Common myeloid progenitor, CD34-positive (primary cell): ENCODE measurements around the gene FKBP1A.

Experiments used
- CTCF ChIA-PET: fragments of 350-600 bp; sonication (Branson Sonifier 250); formaldehyde crosslinking; loops from one replicate; lab custom pipeline; 2021; ENCODE audit warnings: antibody characterized with exemption; lab: Charles Lee
- POLR2A ChIA-PET: fragments of 350-600 bp; sonication (Branson Sonifier 250); formaldehyde crosslinking; loops from one replicate; lab custom pipeline; 2021; ENCODE audit warnings: antibody characterized with exemption; lab: Charles Lee
- DNase-seq, 3 donors: peaks; one replicate each; pipeline versions ENCODE4 v3.0.0 to v3.0.0-alpha.2; 2013
- H3K27ac ChIP-seq, 2 experiments: 1 replicate in 1 of 2; 2 replicates in 1 of 2; pipeline ENCODE4 v1.7.0; 2013; ENCODE audit warnings: inconsistent platforms in 2 of 2, low read length in 2 of 2, mild to moderate bottlenecking in 2 of 2, low read depth in 1 of 2, moderate library complexity in 1 of 2; ENCODE audit not compliant: severe bottlenecking in 2 of 2, insufficient read depth in 1 of 2, poor library complexity in 1 of 2
- H3K27me3 ChIP-seq, 5 experiments: replicated peaks in 2 of 5; 1 replicate in 3 of 5; 2 replicates in 2 of 5; pipeline versions ENCODE4 v1.6.1 to v1.7.0; 2013; ENCODE audit warnings: low read length in 4 of 5, mild to moderate bottlenecking in 2 of 5, moderate library complexity in 2 of 5, inconsistent platforms in 1 of 5; ENCODE audit not compliant: insufficient read depth in 5 of 5, control insufficient read depth in 4 of 5
- H3K36me3 ChIP-seq, 4 experiments: 1 replicate in 2 of 4; 2 replicates in 2 of 4; pipeline versions ENCODE4 v1.6.1 to v1.7.0; 2013; ENCODE audit warnings: low read length in 3 of 4, control low read depth in 1 of 4, mild to moderate bottlenecking in 1 of 4; ENCODE audit not compliant: control insufficient read depth in 4 of 4, insufficient read depth in 4 of 4
- H3K4me1 ChIP-seq, 4 experiments: 1 replicate in 3 of 4; 2 replicates in 1 of 4; pipeline versions ENCODE4 v1.6.1 to v1.7.1; 2013; ENCODE audit warnings: low read length in 3 of 4, mild to moderate bottlenecking in 3 of 4, control low read depth in 1 of 4, inconsistent platforms in 1 of 4, moderate library complexity in 1 of 4; ENCODE audit not compliant: control insufficient read depth in 4 of 4, insufficient read depth in 4 of 4; ENCODE audit errors: control extremely low read depth in 1 of 4
- H3K4me3 ChIP-seq, 7 experiments: 1 replicate in 4 of 7; 2 replicates in 3 of 7; pipeline versions ENCODE4 v1.5.1 to v1.7.0; 2013; ENCODE audit warnings: mild to moderate bottlenecking in 7 of 7, low read length in 6 of 7, moderate library complexity in 6 of 7, inconsistent platforms in 2 of 7, low read depth in 2 of 7, control low read depth in 1 of 7; ENCODE audit not compliant: insufficient read depth in 4 of 7, control insufficient read depth in 1 of 7; ENCODE audit errors: extremely low read depth in 1 of 7
- H3K9me3 ChIP-seq, 5 experiments: 1 replicate in 4 of 5; 2 replicates in 1 of 5; pipeline versions ENCODE4 v1.6.1 to v1.7.1; 2013; ENCODE audit warnings: low read length in 4 of 5, mild to moderate bottlenecking in 2 of 5, inconsistent platforms in 1 of 5, low read depth in 1 of 5, moderate library complexity in 1 of 5; ENCODE audit not compliant: control insufficient read depth in 4 of 5, insufficient read depth in 2 of 5; ENCODE audit errors: control extremely low read depth in 1 of 5
- WGBS: methylation state at CpG from one replicate; pipeline ENCODE4 v1.1.5; 2013; ENCODE audit not compliant: insufficient coverage; 5-methylcytosine and 5-hydroxymethylcytosine counted together

Gene FKBP1A

GRCh38 chr20:1373036-1373435 is 19.8 kb downstream of the FKBP1A start:
- POLR2A ChIA-PET: interaction anchor here (1.0 kb wide), 1 partner anchor 62 kb away, joined by 4 read pairs; no protein-coding TSS in a partner anchor
- no peaks in the 10 kb centered on the region for H3K9me3 ChIP-seq
- CTCF ChIA-PET: interaction anchor here (1.2 to 1.4 kb wide), 2 partner anchors 64 to 65 kb away, joined by 3 to 4 read pairs; no protein-coding TSS in a partner anchor
- H3K36me3 ChIP-seq: peaks cover 7 to 55% (median 46%) of the 10 kb centered on the region in 4 experiments
- no peak overlapping the region for H3K4me3 ChIP-seq
- no peaks in the 10 kb centered on the region for H3K27me3 ChIP-seq
- peaks cover 24 to 52% (median 31%) of the 10 kb centered on the region in 4 experiments for H3K4me1 ChIP-seq
- H3K27ac ChIP-seq: no peak overlapping the region
- DNase-seq: no peak
- no CpG with 5 or more reads among the region's 3 CpGs for WGBS

- CTCF ChIA-PET: interaction anchor here (0.8 to 2.7 kb wide), 7 partner anchors 8 to 102 kb away, joined by 3 to 9 read pairs (median 4); no protein-coding TSS in a partner anchor
Measured at GRCh38 chr20:1371830-1372539, 20.9 kb downstream of the FKBP1A start.

GRCh38 chr20:1371202-1371782 is 21.6 kb downstream of the FKBP1A start:
- peaks cover 10 to 37% (median 15%) of the 10 kb centered on the region in 4 experiments for H3K4me1 ChIP-seq
- no peak overlapping the region for H3K4me3 ChIP-seq
- no peak overlapping the region for H3K27ac ChIP-seq
- CTCF ChIA-PET: interaction anchor here (0.8 to 2.7 kb wide), 5 partner anchors 8 to 103 kb away, joined by 3 to 9 read pairs (median 5); no protein-coding TSS in a partner anchor
- 66% methylated on average over 3 of the region's 3 CpGs for WGBS
- POLR2A ChIA-PET: no interaction called here
- H3K9me3 ChIP-seq: no peaks in the 10 kb centered on the region
- no peak for DNase-seq
- H3K27me3 ChIP-seq: no peaks in the 10 kb centered on the region
- H3K36me3 ChIP-seq: peaks cover 10 to 61% (median 51%) of the 10 kb centered on the region in 4 experiments

More at GRCh38 chr20:1371830-1372539, 20.9 kb downstream of the FKBP1A start:
- Histone ChIP-seq H3K27me3 (no peaks in the 10 kb centered on the region), H3K36me3 (peaks cover 10 to 61% (median 51%) of the 10 kb centered on the region in 4 experiments), H3K4me1 (peaks cover 14 to 41% (median 20%) of the 10 kb centered on the region in 4 experiments), H3K27ac (no peak overlapping the region), H3K9me3 (no peaks in the 10 kb centered on the region), H3K4me3 (no peak overlapping the region)
- POLR2A ChIA-PET: no interaction called here
- WGBS: 100% methylated on average over 2 of the region's 5 CpGs
- no peak for DNase-seq

- Histone ChIP-seq H3K27ac (no peak overlapping the region), H3K4me3 (no peak overlapping the region), H3K9me3 (no peaks in the 10 kb centered on the region), H3K27me3 (no peaks in the 10 kb centered on the region), H3K4me1 (peaks cover 4 to 30% (median 9%) of the 10 kb centered on the region in 4 experiments), H3K36me3 (peaks cover 10 to 64% (median 53%) of the 10 kb centered on the region in 4 experiments)
- CTCF ChIA-PET: interaction anchor here (1.2 to 2.7 kb wide), 3 partner anchors 9 to 140 kb away, joined by 3 to 9 read pairs (median 7); no protein-coding TSS in a partner anchor
- 62% methylated on average over 2 of the region's 2 CpGs for WGBS
- no peak for DNase-seq
- POLR2A ChIA-PET: no interaction called here
Measured at GRCh38 chr20:1370548-1371110, 22.2 kb downstream of the FKBP1A start.

GRCh38 chr20:1369970-1370369 is 22.9 kb downstream of the FKBP1A start:
- no peak for DNase-seq
- H3K27ac ChIP-seq: no peak overlapping the region
- CTCF ChIA-PET: interaction anchor here (0.6 to 2.7 kb wide), 4 partner anchors 10 to 140 kb away, joined by 3 to 9 read pairs (median 5); no protein-coding TSS in a partner anchor
- no peaks in the 10 kb centered on the region for H3K9me3 ChIP-seq
- POLR2A ChIA-PET: no interaction called here
- H3K4me3 ChIP-seq: no peak overlapping the region
- peaks cover 10 to 70% (median 56%) of the 10 kb centered on the region in 4 experiments for H3K36me3 ChIP-seq
- peaks cover 0 to 24% (median 4%) of the 10 kb centered on the region in 4 experiments for H3K4me1 ChIP-seq
- WGBS: 76% methylated on average over 2 of the region's 3 CpGs
- H3K27me3 ChIP-seq: no peaks in the 10 kb centered on the region

- no peak overlapping the region for H3K27ac ChIP-seq
- H3K4me3 ChIP-seq: no peak overlapping the region
- WGBS: 96% methylated on average over 3 of the region's 7 CpGs
- H3K4me1 ChIP-seq: peaks cover 5 to 30% (median 12%) of the 10 kb centered on the region in 4 experiments
- no peaks in the 10 kb centered on the region for H3K27me3 ChIP-seq
- no peaks in the 10 kb centered on the region for H3K9me3 ChIP-seq
- ChIA-PET POLR2A (no interaction called here), CTCF (no interaction called here)
- H3K36me3 ChIP-seq: peaks cover 10 to 61% (median 50%) of the 10 kb centered on the region in 4 experiments
- no peak for DNase-seq
Measured at GRCh38 chr20:1368448-1369199, 24.2 kb downstream of the FKBP1A start.
